HG02588 (cell line): ENCODE data around the gene TMEFF2.
A peak's percentile ranks its signal among the peaks of the same experiment; 100 is the strongest.
"Not testable (repeated sequence)": the region's sequence is repeated elsewhere in the genome, so short reads cannot be mapped to it uniquely, and the experiment has no call there.

ENCODE experiments used
- ATAC-seq: cut with Tn5 transposase; IDR thresholded peaks from one replicate; pipeline ENCODE4 v1.9.1; 2021; ENCODE audit warnings: mild to moderate bottlenecking, moderate library complexity; ENCODE audit not compliant: unreplicated experiment

TMEFF2 gene

DNA sequence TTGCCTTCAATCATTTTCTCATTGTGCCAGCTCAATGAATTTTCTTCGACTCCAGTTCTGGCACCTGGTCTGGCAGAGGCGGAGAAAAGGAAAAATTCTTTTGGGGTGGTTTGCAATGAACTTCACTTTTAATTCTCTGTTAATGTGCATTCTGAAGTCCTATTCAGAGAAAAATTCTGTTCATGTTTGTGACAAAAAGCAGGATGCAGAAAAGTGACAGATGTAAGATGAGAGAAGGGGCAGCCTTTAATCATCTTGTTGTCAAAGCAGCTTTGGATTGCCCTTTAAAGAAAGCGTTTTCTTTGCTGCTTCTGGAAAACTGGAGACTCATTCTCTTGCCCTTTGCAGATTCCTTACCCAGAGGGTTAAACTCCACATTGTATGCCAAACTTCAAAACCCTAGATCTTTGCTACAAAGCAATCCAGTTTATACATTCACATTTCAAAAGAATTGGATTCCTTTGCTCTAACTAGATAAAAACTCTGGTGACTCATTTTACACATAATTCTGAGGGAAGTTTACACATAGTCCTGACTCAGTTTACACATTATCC is 253.3 kb downstream of the TMEFF2 start:
- no peak for ATAC-seq

DNA sequence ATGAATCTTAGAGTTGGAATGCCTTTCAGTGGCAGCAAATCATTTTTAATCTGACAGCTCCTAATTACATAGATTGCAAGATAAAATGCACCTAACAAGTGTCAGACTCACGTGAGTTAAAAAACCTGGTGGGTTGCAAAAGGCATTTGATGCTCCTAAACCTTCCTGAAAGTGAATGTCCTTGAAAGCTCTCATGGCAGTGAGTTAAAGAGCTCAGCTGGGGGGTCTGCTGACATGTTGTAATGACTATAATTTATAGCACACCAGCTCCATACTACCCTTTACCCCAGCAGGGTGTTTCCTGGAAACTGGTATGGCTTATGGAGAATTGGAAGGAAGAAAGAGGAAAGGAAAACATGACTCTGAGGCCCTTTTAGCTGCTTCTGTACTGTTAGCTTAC is 256.0 kb downstream of the TMEFF2 start:
- ATAC-seq: no peak

DNA sequence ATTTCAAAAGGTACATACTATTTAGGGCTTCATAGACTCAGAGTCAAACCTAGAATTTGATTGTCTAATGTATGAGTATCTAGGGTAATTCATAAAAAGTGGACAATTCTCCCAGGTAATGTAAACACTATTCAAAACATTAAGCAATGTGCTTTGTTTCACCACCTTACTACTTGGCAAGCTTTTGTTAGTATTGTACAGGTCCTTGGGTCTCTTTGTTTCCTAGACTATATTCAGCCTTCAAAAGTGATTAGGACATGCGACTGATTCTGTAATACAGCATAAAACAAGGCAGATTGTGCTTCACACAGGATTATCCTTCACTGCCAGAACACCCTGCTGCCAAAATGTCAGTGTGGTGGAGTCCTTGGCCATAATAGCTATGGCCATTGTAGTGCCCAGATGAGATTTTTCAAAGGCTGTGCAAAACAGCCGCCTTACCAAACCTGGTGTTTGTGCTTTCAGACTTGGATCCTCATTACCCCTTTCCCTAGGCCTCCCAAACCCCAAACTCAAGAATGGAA is 257.8 kb downstream of the TMEFF2 start:
- no peak for ATAC-seq

DNA sequence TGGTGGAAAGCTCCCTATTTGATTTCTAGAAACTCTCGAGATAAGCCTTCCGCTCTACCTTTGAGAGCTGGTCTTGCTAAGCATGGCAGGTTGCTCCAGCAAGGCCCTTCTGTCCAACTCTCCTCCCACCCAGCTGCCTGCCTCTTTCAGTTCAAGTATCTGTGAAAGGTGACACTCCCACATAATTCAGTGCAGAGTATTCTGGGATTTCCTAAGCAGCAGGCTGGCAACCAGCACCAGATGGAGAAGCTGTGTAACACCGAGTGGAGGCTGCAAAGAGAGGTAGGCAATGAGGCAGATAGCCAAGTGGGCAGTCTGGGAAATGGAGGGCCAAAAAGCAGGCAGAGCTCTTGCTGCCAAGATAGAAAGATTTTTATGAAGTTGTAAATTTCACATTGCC is 259.5 kb downstream of the TMEFF2 start:
- ATAC-seq: no peak

DNA sequence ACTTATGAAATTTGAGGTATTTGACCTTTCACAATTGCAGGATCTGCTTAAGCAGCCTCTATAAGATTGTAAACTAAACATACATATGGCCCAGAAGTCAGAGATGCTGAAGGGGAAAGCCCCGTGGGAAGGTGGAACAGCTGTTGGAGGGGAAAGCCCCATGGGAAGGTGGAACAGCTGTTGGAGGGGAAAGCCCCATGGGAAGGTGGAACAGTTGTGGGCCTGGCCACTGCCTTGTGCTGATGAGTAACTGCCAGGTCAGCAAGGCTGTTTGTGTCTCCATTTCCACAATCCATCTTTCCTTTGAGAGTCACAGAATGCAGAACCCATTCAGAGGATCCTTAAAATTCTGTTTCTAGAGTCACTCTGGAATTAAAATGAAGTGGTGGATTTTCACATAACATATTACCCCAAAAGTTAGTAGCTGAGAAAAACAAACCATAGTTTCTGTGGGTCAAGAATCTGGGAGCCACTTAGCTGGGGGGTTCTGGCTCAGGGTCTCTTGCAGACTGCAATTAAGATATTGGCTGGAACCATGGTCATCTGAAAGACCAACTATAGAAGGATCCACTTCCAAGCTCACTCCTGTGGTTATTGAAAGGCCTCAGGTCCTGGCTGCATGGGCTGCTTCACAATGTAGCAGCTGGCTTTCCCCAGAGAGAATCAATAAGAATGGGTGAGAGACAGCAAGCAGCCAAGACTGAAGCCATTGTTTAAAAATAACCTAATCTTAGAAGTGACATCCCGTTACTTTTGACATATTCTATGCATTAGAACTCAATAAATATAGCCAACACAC is 261.2 kb downstream of the TMEFF2 start:
- peak; percentile 97 for ATAC-seq

DNA sequence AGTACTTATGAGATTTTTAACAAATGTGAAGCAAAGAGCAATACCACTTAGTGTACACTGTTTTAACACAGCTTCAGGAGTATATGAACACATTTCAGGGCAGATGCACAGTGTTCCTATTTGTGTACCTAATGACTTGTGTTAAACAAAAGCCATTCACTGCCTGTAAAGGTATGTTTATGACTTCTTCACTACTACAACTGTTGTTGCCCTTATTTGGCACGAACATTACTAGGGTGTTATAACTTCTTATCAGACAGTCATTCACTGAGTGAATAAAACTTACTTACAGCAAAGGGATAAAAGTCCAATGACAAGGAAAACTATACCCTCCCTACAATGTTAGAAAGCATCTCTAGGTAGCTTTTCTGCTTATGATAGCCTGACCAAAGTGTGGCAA is 262.4 kb downstream of the TMEFF2 start:
- no peak for ATAC-seq

DNA sequence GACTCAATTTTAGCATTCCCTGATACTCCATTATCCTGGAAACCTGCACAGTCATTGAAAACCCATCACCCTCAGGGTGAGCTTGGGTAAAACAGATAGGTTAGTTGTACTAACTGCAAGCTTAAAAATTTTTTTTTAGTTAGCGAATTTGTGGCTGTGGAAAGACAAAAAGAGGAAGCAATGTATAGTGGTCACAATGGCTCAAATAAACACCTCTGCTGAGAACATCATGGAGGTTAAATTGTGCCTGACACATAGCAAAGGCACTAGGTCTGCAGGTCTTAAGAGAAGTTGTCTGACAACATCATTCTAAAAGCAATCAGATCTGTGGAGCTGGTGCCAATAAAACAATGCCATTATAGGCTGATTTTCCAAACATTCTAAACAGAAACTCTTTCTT is 263.4 kb downstream of the TMEFF2 start:
- no peak for ATAC-seq

DNA sequence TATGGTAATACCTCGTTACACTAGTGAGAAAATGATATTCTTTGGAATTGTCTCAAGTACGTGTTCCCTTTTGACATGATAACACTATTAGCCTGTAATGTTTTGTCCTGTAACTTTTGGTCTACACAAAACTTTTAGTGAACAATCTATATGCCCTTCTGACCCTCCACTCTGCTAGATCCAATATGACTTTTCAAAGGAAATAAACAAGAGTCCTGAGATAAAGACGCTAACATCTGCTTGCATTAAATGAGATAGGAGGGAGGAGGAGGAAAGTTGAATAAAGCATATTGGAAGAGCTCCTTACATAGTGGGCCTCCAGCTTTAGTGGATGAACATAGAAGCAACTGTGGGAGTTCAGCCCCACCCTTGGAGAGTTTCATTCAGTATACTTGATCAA is 264.5 kb downstream of the TMEFF2 start:
- no peak for ATAC-seq

DNA sequence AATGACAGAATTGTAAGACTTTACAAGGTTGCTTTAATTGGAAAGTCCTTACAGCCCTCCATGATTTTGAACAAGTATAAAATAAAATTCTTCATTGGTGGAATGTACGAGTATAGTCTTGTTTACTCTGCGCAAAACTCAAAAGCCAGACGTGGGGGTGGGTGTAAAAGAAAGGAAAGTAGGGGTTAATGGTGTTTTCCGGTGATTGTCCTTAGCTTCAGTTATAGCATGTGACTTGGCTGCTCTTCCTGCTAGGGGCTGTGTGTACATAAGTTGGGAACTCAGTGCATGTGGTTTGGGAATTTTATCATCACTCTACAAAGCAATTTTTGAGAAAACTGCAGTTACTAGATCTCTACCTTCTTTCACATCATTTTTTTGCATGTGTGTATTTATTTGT is 265.4 kb downstream of the TMEFF2 start:
- no peak for ATAC-seq

DNA sequence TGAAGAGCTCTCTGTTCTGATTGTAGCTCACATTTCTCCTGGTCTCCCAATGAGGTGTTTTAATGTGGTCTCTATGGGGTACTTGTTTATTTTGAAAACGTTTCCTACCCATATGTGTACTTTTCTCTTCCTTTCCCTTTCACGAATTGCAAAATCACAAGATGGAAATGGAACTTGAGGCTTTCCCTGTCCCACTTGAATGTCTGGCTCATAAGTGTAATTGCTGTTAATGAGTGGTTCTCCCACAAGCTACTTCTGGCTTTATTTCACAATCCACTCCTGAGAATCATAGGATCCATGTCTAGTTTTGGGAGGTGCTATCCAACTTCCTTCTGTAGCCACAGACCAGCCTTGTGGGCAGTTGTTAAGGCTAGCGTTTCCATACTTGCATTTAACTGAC is 266.7 kb downstream of the TMEFF2 start:
- no peak for ATAC-seq

DNA sequence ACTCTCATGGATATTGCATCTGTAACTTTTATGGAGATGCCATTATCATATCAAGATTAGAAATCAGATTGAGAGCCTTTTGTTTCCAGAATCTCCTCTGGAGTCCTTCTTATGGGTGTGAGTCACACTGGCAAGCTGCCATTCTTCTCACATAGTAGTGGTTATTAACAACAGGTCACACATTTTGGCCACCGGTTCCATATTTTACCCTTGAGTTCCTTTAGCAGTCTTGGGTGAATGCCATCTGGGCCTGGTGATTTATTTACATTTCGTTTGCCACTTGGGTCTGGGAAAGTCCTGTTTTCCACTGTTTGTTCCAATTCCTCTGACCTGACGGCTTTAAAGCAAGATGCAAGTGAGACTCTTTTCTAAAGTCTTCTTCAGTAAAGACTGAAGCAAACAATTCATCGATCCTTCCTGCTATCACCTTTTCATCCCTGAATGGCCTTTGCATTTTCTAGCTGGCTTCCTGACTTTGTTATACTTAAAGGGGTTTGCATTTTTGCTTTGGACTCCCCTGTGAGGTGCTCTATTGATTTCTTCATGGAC is 267.3 kb downstream of the TMEFF2 start:
- no peak for ATAC-seq

DNA sequence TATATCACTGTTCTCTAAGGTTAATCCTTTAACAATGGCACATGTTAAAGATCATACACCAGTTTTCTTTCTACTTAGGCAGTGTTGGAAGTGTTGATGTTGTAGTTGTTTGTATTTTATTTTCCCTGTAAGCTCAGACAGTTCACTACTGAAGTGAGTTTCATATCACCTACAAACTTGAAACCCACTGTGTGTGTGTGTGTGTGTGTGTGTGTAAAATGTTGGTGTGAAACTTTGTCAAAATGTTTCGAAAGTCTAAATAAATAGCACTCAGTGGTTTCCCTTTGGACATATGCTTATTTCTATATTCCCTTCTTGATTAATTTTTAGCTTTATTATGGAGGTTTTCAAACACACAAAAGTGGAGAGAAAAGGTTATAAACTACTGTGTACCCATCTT is 268.1 kb downstream of the TMEFF2 start:
- ATAC-seq: no peak

DNA sequence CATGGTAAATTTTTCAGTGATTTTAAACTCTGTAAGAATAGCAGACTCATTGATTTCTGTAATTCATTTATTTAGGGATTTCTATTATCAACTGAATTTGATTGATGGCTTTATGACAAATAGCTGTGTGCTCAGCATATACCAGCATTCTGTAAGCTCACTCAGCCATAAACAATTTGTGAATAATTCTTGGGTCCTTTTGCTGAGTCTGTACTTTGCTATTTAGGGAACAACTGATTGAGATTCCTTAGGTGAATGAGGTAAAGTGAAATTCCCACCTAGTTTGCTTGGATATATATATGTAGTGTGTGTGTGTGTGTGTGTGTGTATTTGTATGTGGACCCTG is 271.1 kb downstream of the TMEFF2 start:
- no peak for ATAC-seq

DNA sequence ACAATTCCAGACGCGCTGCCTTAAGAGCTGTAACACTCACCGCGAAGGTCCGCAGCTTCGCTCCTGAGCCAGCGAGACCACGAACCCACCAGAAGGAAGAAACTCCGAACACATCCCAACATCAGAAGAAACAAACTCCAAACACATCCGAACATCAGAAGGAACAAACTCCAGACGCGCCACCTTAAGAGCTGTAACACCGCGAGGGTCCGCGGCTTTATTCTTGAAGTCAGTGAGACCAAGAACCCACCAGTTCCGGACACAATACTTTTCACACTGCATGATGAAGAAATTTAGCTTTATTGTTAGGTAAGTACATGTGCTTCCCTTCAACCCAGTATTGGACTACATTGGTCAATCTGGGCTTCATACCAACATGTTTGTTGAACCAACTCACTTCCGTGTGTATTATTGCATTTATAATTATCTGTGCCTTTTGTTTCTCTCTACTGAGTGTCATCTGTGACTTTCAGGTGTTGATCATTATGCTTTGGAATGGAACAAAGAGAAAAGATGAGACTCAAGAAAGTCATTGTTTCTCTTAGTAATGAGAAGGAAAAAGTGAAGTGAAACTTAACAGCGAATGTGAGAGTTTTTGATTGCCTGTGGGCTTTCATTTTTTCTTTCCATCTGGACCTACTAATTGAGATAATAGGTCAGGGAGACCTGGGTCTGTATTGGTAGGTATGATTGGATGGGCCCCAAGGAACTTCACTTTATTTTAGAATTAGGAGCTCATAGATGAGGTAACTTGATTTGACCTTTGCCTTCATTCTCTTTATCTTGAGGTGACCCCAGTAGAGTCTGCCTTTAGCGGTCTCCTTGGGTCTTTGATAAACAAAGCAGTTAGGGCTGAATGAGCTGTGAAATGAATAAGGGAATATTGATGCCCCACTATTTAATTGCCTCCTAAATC is 271.7 kb downstream of the TMEFF2 start:
- ATAC-seq: peak; percentile 94

DNA sequence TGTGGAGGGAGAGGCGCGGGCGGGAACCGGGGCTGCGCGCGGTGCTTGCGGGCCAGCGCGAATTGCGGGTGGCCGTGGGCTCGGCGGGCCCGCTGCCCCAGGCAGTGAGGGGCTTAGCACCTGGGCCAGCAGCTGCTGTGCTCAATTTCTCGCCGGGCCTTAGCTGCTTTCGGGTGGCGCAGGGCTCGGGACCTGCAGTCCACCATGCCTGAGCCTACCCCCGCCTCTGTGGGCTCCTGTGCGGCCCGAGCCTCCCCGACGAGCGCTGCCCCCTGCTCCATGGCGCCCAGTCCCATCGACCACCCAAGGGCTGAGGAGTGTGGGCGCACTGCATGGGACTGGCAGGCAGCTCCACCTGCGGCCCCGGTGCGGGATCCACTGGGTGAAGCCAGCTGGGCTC is 273.1 kb downstream of the TMEFF2 start:
- not testable (repeated sequence) for ATAC-seq

DNA sequence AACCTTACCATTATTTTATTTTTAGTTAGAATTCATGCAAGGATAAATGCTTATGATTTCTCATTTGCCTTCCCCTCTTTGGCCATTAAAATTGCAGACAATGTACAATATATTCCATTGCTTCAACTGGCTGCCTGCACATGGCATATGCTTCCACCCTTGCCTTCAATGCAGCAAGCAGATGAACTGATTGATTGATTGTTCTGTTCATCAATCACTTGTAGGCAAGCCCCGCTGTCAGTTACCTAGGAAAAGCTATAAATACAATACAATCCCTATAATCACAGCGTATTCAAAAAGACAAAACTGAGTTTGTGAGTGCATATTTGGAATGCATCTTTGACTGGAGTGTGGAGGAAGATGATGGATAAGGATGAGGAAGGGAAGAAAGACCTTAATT is 274.2 kb downstream of the TMEFF2 start:
- ATAC-seq: no peak

DNA sequence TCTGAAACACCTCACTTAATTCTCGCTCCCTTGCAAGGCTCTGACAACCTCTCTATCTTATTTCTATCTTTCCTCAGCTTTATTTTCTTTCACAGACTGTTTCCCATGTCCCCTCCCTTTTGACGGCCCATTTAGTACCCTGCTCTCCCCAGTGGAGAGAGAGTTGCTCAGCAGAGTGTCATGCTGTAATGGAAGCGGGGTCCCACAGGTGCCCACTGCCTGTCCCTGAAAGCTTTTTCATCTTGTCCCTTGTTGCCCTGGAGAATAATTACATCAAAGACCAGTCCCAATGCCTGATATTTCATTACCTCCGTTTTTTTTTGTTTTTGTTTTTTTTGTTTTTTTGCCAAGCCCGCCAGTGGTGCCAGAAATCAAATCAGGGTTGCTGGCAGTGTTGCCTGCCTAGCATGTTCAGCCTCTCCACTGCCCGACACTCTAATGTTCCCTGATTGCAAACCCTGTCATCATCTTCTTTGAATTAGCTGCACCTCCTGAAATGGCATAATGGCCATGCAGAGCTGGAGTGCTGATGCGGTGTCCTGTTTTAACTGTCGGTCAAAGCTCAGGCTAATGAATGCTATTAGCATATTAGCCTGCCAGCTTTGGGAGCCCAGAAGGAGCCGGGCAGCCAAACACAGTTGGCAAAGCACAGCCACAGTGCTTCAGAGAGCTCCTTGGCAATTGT is 276.6 kb downstream of the TMEFF2 start:
- no peak for ATAC-seq

DNA sequence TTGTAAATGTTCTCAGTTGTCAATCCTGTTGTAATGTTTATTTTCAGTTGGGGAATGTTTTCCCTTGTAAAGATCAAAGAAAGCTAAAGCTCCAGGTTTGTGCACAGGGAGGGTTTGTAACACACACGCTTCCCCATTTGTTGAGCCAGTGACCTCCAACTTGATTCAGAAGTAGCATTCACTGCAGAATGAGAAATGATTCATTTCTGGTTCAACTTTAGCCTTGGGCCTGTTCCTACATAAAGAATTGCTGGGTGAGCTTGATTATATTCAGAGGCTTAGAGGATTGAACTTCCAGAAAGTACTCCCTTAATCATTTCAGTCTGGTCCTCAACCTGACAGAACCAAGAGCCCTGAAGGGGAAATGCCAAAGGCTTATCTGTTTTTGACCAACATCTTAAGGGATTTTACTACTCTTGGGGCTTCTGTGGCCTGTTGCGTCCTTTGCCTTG is 277.3 kb downstream of the TMEFF2 start:
- no peak for ATAC-seq

DNA sequence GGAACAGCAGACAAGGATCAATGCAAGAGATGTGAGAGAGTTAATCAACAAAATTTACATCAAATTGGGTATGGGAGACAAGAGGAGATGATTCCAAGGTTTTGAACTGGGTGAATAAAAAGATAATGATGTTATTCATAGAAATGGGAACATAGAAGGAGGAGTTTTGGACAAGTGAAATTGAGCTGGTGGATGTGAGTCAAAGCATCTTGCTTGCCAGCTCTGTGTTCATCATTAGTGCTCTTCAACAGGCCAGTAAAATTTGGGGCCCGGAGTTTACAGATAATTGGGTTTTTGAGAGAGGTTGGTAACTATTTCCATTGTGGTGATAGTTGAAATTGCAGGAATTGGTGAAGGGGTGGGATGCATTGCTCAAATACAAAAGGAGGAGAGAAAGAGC is 277.9 kb downstream of the TMEFF2 start:
- no peak for ATAC-seq

DNA sequence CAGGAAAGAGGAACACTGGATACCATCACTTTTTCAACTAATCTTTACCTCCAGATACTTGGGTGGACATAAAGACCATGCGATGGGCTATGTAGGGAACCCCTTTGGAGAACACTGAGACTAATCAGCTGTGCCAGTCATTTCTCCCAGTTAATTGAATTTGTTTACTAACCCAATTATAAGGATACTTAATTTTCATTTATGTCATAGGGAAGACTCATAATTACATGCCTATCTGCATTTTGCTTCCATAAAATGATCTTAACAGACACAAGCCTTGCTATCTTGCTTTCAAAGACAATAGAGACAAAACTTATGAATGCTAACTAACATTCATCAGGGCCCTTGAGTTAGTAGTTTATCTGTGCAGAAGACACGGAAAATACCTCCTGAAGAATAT is 279.0 kb downstream of the TMEFF2 start:
- no peak for ATAC-seq

DNA sequence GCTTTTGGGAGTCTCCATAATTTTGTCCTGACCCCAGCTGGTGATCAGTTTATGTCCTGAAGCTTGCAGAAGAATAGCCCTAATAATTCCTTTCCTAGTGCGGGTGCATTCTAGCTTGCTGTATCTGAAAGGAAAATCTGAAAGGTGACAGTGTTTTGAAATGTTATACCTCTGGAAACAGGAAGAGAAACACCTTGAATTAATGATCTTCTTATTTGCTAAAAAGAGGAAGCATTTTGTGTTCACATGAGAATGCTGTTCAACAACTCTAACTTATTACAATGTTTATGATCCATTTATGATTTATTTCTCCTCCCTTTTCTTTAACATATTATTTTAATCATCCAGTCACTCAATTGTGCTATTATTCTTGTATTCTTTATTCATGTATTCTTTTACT is 280.9 kb downstream of the TMEFF2 start:
- no peak for ATAC-seq
